Heart left ventricle (tissue), 13 donors: ENCODE data around the gene MEOX1.

Source experiments
- POLR2A ChIP-seq, 2 donors: fragments of 450-650 bp; IDR thresholded peaks; one replicate each; pipeline ENCODE4 v1.6.1; 2017; ENCODE audit warnings: antibody characterized with exemption in 2 of 2, mild to moderate bottlenecking in 2 of 2, moderate library complexity in 2 of 2
- TF ChIP-seq, protein P1 (sequence below), 12 donors: fragments of 200-600 bp; sonication (generic) in 4 of 12; IDR thresholded peaks; one replicate each; pipeline versions ENCODE4 v1.5.0 to v1.8.0; 2018 to 2022; ENCODE audit warnings: antibody characterized with exemption in 12 of 12, mild to moderate bottlenecking in 5 of 12
- donor health status: ischemic (EF 13 %, LVEDD 7.1; RV severe dilation, severe dysfunction).
- donor health status: DM: no; HTN: yes; CAD: no.
- donor health status: DM: no; HTN: no; CAD: no.
- donor health status: ischemic (EF 25% LVEDD 6.9; RV normal size, moderate dysfunction).
- donor health status: ischemic (EF 25% LVEDD 5.7; RV mildly dilated, moderate dysfunction).
- donor health status: ischemic (EF 35%, LVEDD 5.7; RV mildly dilated, moderate dysfunction).
- donor health status: nonischemic (EF 11% LVEDD 7.7; RV severe dilation, severe dysfunction).
- donor health status: DM: yes; HTN: yes; CAD: no.
- donor health status: PGD.
- donor health status: ischemic (EF 29% LVEDD 5.4; RV normal size, mild dysfunction).
- donor health status: nonischemic (EF 23%, LVEDD 6.1; RV moderate dilation, normal function).

GRCh38 chr17:43683928-43684653 lies 22.4 kb upstream of the MEOX1 start:
- TF ChIP-seq, protein P1, sequence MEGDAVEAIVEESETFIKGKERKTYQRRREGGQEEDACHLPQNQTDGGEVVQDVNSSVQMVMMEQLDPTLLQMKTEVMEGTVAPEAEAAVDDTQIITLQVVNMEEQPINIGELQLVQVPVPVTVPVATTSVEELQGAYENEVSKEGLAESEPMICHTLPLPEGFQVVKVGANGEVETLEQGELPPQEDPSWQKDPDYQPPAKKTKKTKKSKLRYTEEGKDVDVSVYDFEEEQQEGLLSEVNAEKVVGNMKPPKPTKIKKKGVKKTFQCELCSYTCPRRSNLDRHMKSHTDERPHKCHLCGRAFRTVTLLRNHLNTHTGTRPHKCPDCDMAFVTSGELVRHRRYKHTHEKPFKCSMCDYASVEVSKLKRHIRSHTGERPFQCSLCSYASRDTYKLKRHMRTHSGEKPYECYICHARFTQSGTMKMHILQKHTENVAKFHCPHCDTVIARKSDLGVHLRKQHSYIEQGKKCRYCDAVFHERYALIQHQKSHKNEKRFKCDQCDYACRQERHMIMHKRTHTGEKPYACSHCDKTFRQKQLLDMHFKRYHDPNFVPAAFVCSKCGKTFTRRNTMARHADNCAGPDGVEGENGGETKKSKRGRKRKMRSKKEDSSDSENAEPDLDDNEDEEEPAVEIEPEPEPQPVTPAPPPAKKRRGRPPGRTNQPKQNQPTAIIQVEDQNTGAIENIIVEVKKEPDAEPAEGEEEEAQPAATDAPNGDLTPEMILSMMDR (IDR thresholded peaks at IDR 0.05): no peak
- TF ChIP-seq POLR2A (IDR thresholded peaks at IDR 0.05): no peak
